GM18498 (cell line): ENCODE results near the gene FAM9C.
"Not testable (repeated sequence)": the region's sequence is repeated elsewhere in the genome, so short reads cannot be mapped to it uniquely, and the experiment has no call there.

ENCODE experiments used
- ATAC-seq: cut with Tn5 transposase; IDR thresholded peaks from one replicate; pipeline ENCODE4 v1.9.1; 2021; ENCODE audit warnings: mild to moderate bottlenecking, moderate library complexity; ENCODE audit not compliant: unreplicated experiment

The FAM9C gene

GRCh38 chrX:13043938-13044337 is 482 bp downstream of the FAM9C start:
- ATAC-seq: no peak

- no peak for ATAC-seq
These were observed 1.3 kb downstream of the FAM9C start for GRCh38 chrX:13043138-13043537.

- ATAC-seq: no peak
These were observed 7.5 kb downstream of the FAM9C start for GRCh38 chrX:13036896-13037295.

- no peak for ATAC-seq
These were observed 11.2 kb downstream of the FAM9C start for GRCh38 chrX:13033193-13033592.

GRCh38 chrX:13029887-13030771 is 14.3 kb downstream of the FAM9C start:
- no peak for ATAC-seq

GRCh38 chrX:13029637-13029886 is 14.9 kb downstream of the FAM9C start:
- ATAC-seq: no peak

GRCh38 chrX:13028871-13029636 is 15.4 kb downstream of the FAM9C start:
- no peak for ATAC-seq

- no peak for ATAC-seq
These were observed 17.4 kb downstream of the FAM9C start for GRCh38 chrX:13026877-13027652.

GRCh38 chrX:13024986-13025385 is 19.4 kb downstream of the FAM9C start:
- no peak for ATAC-seq

- ATAC-seq: no peak
These were observed 20.4 kb downstream of the FAM9C start for GRCh38 chrX:13023979-13024378.

GRCh38 chrX:13023567-13023966 is 20.9 kb downstream of the FAM9C start:
- no peak for ATAC-seq

GRCh38 chrX:13022926-13023325 is 21.5 kb downstream of the FAM9C start:
- ATAC-seq: peak; percentile 55

GRCh38 chrX:13016731-13017130 is 27.7 kb downstream of the FAM9C start:
- ATAC-seq: not testable (repeated sequence)

GRCh38 chrX:13015536-13016236 is 28.7 kb downstream of the FAM9C start:
- no peak for ATAC-seq

GRCh38 chrX:13014111-13015096 is 30.0 kb downstream of the FAM9C start:
- ATAC-seq: peak; percentile 19

GRCh38 chrX:13013363-13014110 is 30.9 kb downstream of the FAM9C start:
- peak; percentile 88 for ATAC-seq

GRCh38 chrX:13010546-13010945 is 33.9 kb downstream of the FAM9C start:
- no peak for ATAC-seq

- ATAC-seq: no peak
These were observed 34.6 kb downstream of the FAM9C start for GRCh38 chrX:13009844-13010243.

- no peak for ATAC-seq
These were observed 35.1 kb downstream of the FAM9C start for GRCh38 chrX:13009273-13009672.
